T-helper 22 cell (primary cell): ENCODE measurements around the gene USB1.
"Not testable (repeated sequence)": the region's sequence is repeated elsewhere in the genome, so short reads cannot be mapped to it uniquely, and the experiment has no call there.

Experiments
- DNase-seq: peaks from one replicate; pipeline ENCODE4 v3.0.0-alpha.2; 2020; ENCODE audit warnings: low read depth

Gene USB1

DNA sequence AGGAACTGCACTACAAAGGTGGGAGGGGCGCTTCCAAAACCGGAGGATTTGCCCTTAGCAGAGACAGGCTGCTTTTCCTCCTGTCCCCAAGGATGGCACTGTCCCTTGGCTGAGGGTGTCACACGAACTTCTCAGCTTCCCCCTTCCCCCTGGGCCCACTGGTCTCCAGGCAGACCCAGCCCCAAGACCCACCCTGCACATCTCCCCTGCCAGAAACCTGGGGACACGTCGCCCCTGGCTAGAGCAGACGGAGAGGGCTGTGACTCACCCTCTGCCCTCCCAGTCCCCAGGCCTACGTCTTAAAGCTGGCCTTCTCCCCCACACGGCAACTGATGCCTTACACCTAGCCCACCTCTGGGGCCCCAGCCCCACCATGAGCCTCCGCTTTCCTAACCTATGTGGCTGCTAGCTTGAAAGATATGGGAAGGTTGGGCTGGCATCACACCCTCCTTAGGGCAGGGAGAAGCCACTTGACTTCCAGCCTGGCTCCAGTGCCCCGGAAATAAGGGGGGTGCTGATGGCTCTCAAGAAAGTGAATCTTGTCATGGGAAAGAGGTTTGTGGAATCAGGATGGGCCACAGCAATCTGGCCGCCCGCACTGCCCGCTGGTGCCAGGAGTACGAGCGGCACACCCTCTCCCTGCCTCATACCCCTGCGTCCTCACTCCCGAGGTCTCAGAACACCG, 5.3 kb upstream of the USB1 start:
- no peak for DNase-seq

DNA sequence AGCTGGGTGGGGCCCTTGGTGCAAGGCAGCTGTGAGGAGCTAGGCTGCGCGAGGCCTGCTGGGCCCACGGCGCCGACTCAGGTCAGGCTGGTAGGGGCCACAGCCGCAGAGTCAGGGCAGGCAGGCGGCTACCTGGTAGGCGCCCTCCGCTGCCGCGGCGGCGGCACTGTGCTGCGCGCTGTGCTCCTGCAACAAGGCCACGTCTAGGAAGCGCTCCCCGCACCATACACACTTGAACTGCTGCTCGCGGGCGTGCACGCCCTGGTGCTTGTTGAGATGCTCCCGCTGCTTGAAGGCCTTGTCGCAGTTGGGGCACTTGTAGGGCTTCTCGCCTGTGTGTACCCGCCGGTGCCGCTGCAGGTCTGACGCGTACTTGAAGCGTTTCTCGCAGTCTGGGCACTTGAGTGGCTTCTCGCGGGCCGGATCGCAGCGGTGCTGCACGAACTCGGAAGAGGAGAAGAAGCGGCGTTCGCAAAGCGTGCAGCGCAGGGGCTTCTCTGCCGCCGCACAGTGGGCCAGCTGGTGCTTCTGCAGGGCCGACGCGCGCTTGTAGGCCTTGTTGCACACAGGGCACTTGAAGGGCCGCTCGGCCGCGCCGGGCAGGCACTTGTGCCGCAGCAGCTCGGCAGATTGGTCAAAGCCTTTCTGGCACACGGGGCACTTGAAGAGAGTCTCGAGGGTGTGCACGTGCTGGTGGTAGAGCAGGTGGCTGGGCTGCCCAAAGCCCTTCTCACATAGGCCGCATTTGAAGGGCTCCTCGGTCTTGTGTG, 4.6 kb upstream of the USB1 start:
- no peak for DNase-seq

DNA sequence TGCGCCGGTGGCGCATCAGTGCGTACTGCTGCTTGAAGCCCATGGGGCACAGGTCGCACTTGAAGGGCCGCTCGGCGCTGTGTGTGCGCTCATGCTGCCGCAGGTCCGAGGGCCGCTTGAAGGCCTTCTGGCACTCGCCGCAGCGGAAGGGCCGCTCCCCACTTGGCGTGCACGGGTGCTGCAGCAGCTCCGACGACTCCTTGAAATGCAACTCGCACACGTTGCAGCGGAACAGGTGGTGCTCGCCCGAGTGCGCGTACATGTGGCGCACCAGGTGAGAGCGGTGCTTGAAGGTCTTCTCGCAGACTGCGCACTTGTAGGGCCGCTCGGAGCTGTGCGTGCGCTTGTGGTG, 4.1 kb upstream of the USB1 start:
- no peak for DNase-seq

DNA sequence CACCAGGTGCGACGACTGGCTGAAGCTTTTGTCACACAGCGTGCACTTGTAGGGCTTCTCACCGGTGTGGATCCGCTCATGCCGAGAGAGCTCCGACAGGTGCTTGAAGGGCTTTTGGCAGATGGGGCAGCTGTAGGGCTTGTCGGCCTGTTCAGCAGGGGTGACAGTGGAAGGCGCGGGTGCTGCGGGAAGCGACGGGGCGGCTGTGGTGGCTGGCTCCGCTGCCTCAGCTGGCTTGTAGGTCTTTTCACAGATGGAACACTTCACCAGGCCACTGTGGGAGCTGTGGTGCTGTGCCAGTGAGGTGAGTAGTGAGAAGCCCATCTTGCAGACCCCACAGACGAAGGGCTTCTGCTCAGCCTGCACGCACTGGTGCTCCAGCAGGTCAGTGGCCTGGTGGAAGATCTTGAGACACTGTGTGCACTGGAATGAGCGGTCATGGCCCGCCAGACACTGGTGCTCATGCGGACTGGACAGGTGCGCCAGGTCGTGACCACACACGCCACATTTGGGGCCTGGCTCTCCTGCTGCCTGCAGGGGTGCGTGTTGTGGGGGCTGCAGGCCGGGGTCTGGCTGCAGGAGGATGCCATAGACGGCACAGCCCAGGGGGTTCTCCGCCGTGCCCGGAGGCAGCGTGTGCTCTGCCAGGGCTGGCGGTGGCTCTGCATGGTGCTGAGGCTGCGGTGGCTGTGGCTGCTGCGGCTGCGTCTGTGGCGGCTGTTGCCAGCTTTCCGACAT, 3.5 kb upstream of the USB1 start:
- no peak for DNase-seq

DNA sequence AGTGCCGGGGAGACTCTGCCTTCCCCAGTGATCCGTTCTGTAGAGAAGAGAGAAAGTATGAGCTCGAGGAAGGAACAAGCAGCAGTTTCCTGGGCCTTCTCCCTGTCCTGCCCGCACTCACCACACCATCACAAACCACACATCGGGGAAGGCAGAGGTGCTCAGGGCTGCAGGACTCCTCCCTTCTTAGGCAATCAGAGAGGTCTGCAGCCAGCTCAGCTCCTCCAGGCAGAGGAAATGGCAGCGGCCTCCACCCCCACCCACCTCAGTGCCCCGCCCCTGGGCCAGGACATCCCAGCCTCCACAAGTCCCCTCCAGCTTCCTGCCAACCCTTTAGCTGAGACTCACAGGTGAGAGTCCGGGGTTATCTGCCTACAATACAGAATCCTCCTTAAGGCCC, 2.7 kb upstream of the USB1 start:
- DNase-seq: peak; percentile 48

DNA sequence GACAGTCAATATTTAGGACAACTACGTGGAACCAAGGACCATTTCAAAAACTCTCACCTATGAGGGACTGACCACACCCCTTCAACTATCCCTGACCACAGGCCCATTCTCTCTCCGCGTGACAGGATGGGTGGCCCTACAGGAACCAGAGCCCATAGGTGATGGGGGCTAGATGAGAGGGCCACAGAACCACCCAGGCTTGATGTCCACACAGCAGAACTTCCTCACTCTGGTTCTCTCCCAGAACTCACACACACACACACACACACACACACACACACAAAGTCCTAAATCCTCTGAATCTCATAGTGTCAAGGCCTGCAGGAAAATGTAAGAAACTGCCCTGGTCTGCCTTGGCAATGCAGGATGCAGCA, 2.2 kb upstream of the USB1 start:
- DNase-seq: no peak

DNA sequence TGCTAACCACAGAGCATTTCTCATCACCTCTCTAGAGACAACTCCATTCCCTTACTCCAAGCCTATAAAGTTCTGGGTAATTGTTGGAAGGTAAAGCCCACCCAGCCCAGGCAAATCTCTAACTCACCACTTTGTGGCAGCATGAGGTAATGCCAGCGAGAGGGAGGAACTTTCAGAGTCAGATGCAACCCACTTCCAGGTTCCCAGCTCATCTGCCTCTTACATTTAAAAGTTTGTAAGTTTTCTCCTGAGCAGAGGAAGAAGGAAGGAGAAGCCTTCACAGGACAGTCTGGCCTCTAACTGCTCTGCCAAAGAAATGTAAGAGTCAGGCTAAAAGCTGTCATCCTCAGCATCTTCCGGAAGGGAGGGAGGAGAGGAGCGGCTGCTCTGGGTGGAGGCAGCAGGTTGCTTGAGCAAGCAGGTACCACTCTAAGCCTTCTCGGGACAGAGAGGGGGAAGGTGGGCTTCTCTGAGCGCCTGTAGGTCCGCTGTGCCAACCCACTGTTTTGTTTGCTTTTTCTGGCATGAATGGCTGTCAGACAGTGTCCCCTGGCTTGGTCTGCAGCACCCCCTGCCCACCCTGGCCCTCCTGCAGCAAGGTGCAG, 1.7 kb upstream of the USB1 start:
- DNase-seq: no peak

DNA sequence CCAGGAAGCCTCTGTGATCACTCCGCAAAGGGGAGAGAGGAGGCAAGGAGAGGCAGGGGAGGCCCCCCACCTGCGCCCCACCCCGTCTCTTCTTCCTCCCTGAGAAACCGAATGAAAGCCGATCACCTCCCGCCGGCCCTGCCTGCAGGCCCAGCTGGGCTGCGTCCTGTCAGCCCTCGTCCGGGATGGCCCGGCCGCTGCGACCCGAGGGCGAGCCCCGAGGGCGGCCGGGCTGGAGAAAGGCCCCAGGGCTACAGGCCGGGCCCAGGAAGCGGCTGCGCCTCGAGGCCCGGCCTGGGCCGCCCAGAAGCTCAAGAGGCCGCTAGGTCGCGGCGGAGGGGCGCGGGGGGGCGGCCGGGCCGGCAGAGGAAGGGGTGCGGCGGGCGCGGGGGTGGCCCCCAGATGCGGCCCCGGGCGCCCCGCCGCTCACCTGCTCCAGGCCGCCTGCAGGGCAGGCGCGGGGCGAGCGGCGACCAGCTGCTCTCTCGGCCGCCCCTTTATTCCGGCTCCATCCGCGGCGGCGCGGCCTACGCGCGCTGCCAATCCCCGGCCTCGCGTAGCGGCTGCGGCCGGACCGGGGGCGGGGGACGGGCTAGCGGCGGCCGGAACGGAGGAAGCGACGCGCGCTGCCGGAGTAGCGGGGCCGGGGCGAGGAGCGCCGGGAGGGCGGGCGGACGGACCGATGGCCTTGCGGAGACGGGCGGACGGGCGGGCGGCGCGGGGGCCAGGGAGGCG, 1.1 kb upstream of the USB1 start, which contains the start of gene ZNF319:
Gene ZNF319 (minus strand): TSS at position 702 of the 735 bp plus-strand sequence. CDS start 2,407 bp downstream, outside the sequence.
- DNase-seq: no peak

DNA sequence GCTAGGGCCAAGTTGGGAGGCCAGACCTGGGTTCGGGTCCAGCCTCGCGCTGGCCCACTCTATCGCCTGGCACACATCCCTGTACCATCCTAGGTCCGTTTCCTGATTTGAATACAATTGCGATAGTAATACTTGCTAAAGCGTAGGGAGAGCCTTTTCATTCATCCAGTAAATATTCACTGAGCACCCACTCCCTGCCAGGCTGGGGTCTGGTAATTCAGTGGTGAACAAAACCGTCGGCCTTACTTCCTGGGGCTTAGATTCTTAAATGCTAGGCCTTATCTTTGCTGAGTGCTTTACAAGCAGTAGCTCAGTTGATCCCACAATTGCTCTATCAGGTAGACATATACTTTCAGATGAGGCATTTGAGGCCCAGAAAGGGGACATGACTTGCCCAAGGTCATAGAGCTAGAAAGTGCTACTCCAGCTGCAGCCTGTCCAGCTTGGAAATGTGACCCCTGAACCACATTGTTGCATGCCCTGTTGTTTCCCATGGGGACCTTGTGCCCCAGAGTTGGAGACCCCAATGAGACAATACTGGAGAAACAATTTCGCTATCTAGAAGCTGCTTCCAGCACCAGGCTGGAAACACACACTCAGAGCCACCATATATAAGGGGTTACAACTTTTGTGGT, 691 bp downstream of the USB1 start:
- no peak for DNase-seq

DNA sequence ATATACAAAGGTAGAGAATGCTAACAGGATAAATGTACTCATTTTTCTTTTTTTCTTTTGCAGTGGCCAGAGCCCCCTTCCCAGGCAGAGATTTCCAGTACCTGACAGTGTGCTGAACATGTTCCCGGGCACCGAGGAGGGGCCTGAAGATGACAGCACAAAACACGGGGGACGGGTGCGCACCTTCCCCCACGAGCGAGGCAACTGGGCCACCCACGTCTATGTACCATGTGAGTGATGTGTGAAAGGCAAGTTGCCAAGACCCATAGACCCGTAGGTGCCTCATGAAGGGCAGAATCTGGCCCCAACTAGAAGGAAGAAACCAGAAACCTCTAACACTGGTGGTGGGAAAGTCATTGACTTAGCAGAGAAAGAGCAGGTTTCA, 1.2 kb downstream of the USB1 start:
- no peak for DNase-seq

DNA sequence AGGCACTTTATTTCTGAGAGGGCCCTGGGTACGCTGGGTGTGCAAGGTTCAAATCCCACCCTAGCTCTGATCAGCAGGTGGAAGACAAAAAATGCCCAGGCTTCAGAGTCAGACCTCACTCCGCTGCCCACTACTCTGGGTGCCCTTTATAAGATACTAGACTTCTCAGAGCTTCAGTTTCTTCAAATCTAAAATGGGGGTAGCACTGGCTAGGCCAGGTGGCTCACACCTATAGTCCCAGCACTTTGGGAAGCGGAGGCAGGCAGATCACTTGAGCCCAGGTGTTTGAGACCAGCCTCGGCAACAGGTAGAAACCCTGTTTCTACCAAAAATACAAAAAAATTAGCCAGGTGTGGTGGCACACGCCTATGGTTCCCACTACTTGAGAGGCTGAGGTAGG, 1.7 kb downstream of the USB1 start:
- DNase-seq: no peak

DNA sequence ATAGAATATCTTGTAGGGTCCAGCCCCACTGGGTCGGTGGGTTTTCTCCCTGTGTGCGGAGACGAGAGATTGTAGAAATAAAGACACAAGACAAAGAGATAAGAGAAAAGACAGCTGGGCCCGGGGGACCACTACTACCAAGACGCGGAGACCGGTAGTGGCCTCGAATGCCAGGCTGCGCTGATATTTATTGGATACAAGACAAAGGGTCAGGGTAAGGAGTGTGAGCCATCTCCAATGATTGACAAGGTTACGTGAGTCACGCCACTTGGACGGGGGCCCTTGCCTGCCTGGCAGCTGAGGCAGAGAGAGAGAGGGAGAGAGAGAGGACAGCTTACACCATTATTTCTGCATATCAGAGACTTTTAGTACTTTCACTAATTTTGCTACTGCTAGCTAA, 3.5 kb downstream of the USB1 start:
- DNase-seq: not testable (repeated sequence)

DNA sequence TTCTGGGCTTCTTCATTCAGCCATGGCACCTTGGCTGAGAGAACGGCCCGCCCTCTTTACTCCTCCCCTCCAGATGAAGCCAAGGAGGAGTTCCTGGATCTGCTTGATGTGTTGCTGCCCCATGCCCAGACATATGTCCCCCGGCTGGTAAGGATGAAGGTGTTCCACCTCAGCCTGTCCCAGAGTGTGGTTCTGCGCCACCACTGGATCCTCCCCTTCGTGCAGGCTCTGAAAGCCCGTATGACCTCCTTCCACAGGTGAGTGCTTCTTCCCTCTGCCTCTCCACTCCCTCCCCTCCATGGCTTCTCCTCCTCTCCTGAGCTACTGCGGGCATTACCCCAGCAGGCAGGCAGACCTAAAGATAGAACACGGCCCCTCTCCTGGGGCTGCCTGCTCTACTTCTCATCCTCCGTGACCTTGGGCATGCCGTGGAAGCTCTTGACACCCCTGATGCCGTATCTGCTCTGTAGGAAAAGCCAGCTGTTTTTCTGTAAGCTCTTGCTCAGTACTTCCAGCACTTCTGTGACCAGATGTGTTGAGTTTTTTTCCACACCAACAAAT, 8.7 kb downstream of the USB1 start:
- no peak for DNase-seq

DNA sequence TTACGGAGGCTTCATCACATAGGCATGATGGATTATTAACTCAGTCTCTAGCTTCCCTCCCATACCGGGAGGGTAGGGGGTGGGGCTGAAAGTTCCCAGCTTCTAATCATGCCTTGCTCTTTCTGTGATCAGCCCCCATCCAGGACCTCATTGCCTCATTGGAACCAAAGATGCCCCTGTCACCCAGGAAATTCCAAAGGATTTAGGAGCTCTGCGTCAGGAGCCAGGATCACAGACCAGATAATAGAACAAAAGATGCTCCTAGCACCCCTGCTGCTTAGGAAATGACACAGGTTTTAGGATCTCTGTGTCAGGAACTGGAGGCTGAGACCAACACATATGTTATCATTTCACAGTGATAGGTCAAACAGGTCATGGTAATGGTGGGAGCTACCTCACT, 9.7 kb downstream of the USB1 start:
- DNase-seq: no peak

DNA sequence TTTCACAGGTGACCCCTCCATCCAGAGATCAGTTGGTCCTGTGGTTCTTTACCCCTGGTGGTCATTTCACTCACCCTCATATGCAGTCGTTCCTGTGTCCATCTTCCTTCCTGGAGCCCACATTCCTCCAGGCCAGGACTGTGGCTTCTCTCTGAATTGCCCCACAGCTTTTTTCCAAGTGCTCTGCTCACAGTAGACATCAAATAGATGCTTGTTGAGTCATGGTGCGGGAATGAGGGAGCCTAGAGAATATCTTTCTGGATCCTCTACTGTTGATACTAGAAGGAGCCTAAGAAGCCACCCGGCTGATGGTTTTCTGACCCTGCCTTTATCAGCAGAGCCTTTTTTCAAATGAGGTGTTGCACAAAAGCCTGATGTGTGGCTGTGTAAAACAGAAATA, 10.4 kb downstream of the USB1 start:
- DNase-seq: no peak

DNA sequence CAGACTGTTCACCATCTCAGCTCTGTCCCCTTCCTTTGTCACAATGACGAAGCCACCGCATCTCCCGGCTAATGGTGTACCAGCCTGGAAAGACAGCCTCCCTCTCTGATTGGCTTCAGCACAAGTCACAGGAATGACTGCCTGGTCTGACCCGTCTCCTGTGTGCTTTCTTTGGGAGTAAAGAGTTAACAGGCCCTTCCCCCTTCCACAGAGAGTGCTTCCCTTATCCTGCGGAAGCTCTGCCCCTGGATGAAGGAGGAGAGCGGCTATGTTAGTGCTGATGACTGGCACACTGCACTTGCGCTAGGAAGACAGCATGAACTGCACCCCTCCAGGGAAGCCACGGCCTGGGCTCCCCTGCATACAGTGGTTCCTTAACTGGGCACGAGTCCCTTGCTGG, 11.3 kb downstream of the USB1 start:
- no peak for DNase-seq

DNA sequence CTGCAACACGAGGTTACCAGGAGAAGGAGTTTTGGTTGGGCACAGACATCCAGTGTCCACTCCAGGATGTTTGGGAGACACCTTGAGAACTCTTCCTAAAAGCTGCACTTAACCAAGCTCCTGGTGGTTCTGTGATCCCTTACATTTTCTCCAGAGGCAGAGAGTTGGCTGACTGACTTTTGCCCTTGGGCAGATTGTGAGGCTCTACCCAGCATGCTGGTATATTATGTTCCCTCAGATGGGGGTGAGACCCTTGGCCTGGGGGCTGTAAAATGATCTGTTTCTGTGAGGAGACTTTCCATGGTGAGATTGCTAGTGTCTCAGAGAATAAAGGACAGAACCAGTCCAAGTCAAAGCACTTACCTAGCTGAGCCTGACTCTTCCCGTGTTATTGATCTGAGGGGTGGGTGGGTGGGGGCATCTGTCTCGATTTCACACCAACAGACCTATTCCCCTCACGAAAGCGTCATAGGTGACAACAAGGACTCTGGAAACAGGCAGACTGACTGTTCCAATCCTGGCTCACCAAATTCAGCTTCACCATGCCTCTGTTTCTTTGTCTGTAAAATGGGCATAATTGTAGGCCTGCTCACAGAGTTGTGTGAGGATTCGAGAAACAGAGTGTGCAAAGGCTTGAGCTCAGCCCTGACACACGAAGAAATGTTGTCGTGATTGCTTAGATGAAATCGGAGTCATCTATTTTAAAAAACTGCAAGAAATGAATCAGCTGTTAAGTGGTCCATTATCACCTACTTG, 12.2 kb downstream of the USB1 start:
- no peak for DNase-seq

DNA sequence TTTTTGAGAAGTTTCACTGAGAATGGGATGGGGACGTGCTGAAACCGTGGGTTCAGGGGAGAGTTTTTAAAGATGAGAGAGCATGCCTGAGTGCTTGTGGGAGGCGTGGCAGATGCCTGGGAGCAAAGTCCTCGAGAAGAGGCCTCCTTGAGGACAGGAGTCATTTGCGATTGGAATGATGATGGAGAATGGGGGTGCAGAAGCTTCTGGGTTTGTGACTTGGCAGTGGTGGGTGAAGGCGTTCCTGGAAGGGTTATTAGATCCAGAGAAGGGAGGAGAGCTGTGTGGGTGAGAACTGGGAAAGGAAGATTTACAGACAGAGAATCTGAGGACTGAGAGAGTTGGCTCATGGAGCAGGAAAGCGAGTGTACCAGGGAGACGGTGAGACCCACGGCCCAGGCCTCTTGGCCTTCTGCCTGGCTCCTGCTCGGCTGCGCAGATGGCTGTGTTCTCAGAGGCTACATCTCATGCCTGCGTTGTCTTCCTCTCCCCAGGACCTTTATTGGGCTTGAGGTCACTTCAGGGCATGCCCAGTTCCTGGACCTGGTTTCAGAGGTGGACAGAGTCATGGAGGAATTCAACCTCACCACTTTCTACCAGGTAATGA, 15.7 kb downstream of the USB1 start:
- DNase-seq: no peak

DNA sequence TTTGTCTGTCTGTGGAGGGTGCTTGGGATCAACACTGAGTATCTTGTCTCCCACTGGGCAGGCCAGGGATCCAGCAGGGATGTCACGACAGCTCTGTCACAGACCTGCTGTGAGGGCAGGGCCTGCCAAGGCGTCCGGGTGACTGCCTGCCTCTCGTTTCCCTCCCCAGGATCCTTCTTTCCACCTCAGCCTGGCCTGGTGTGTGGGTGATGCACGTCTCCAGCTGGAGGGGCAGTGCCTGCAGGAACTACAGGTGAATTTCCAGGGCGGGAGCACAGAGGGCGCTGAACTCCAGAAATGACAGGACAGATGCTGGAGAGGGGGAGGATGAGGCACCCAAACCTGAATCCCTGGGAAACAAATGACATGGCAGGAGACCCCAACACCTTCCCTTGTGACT, 17.6 kb downstream of the USB1 start:
- DNase-seq: no peak

DNA sequence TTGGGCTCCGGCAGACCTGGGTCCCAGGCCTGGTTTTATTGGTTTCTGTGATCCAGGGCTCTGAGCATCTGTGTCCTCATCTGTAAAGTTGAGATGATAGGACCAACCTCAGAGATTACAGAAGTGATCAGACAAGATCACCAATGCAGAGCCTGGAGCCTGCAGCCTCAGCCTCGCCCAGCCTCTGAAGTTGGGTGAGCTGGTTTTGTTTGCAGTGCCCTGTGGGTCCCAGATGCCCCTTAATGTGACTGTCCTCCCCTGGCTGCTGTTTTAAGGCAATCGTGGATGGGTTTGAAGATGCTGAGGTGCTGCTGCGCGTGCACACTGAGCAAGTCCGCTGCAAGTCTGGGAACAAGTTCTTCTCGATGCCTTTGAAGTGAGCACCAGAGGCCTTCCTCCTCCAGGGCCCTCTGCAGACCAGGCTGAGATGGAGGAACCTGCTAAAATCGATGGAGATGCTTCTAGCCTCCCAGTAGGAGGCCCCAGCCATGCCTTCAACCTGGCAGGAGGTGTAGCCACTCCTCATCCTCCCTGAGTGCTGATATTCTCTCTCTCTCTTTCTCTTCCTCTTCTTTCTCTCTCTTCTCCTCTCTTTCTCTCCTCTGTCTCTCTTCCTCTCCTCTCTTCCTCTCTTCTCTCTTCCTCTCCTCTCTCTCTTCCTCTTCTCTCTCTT, 18.8 kb downstream of the USB1 start:
- no peak for DNase-seq
